GM23338 (cell line): ENCODE data around the gene ABCB11. TPM values are rescaled to one million over a fixed set of nuclear protein-coding genes. Genes with fewer than 3 reads are reported as not detected.

Source experiments
- ATAC-seq: fragments of 200-7000 bp; cut with Tn5 transposase; 3 replicates; pipeline ENCODE4 v1.9.1; 2020
- DNase-seq: peaks from one replicate; pipeline ENCODE4 v3.0.0-alpha.2; 2015; ENCODE audit warnings: low spot score
- H2AFZ ChIP-seq: fragments of 200-600 bp; sonication (generic); 2 replicates; pipeline ENCODE4 v1.8.0; 2016; ENCODE audit warnings: antibody characterized with exemption, mild to moderate bottlenecking, moderate library complexity
- H3F3A ChIP-seq: fragments of 200-600 bp; sonication (generic); replicated peaks from 2 replicates; pipeline ENCODE4 v1.8.0; 2017; ENCODE audit warnings: antibody characterized with exemption, mixed run types, low read depth
- H3K27ac ChIP-seq: fragments of 200-600 bp; sonication (generic); 2 replicates; pipeline ENCODE4 v1.6.1; 2016; ENCODE audit warnings: low read depth
- H3K27me3 ChIP-seq: fragments of 200-600 bp; sonication (generic); 2 replicates; pipeline ENCODE4 v1.8.0; 2016; ENCODE audit warnings: mild to moderate bottlenecking, mixed run types, moderate library complexity; ENCODE audit not compliant: insufficient read depth
- H3K36me3 ChIP-seq: fragments of 200-600 bp; sonication (generic); 2 replicates; pipeline ENCODE4 v1.8.0; 2016; ENCODE audit warnings: mild to moderate bottlenecking; ENCODE audit not compliant: insufficient read depth
- H3K4me1 ChIP-seq: fragments of 200-600 bp; sonication (generic); 2 replicates; pipeline ENCODE4 v1.8.0; 2016; ENCODE audit warnings: mild to moderate bottlenecking, moderate library complexity; ENCODE audit not compliant: insufficient read depth
- H3K4me2 ChIP-seq: fragments of 200-600 bp; sonication (generic); 2 replicates; pipeline ENCODE4 v1.7.1; 2017; ENCODE audit warnings: mixed run types
- H3K4me3 ChIP-seq: fragments of 200-600 bp; sonication (generic); 2 replicates; pipeline ENCODE4 v1.6.1; 2016; ENCODE audit warnings: mixed run types
- H3K79me2 ChIP-seq: fragments of 200-600 bp; sonication (generic); replicated peaks from 2 replicates; pipeline ENCODE4 v1.8.0; 2017; ENCODE audit warnings: mild to moderate bottlenecking; ENCODE audit not compliant: insufficient read depth
- H3K9me2 ChIP-seq: fragments of 200-600 bp; sonication (generic); 2 replicates; pipeline ENCODE4 v1.8.0; 2017; ENCODE audit not compliant: insufficient read depth
- H4K20me1 ChIP-seq: fragments of 200-600 bp; sonication (generic); replicated peaks from 2 replicates; pipeline ENCODE4 v1.8.0; 2017; ENCODE audit warnings: mild to moderate bottlenecking; ENCODE audit not compliant: insufficient read depth
- H3K27ac Mint-ChIP-seq: 2 replicates; pipeline ENCODE4 v1.8.0; 2020; ENCODE audit warnings: inconsistent platforms, mild to moderate bottlenecking, moderate library complexity, mixed read lengths
- H3K27me3 Mint-ChIP-seq: 3 replicates; pipeline ENCODE4 v1.8.0; 2022; ENCODE audit warnings: low read depth, mild to moderate bottlenecking, moderate library complexity, mixed read lengths, inconsistent platforms; ENCODE audit not compliant: insufficient read depth, poor library complexity
- H3K36me3 Mint-ChIP-seq: 3 replicates; pipeline ENCODE4 v1.8.0; 2021; ENCODE audit warnings: low read depth, mild to moderate bottlenecking, inconsistent platforms, moderate library complexity, mixed read lengths
- H3K4me1 Mint-ChIP-seq: 3 replicates; pipeline ENCODE4 v1.8.0; 2020; ENCODE audit warnings: mild to moderate bottlenecking, inconsistent platforms, mixed read lengths
- H3K4me3 Mint-ChIP-seq: 3 replicates; pipeline ENCODE4 v1.8.0; 2021; ENCODE audit warnings: moderate library complexity, mild to moderate bottlenecking, inconsistent platforms, mixed read lengths
- H3K9me3 Mint-ChIP-seq: 3 replicates; pipeline ENCODE4 v1.8.0; 2020; ENCODE audit warnings: moderate library complexity, mild to moderate bottlenecking, inconsistent platforms, mixed read lengths
- EZH2 ChIP-seq: fragments of 200-600 bp; sonication (generic); IDR thresholded peaks from one replicate; pipeline ENCODE4 v1.8.0; 2017; ENCODE audit warnings: antibody characterized with exemption, mild to moderate bottlenecking, low read depth; ENCODE audit not compliant: unreplicated experiment
- EZH2phosphoT487 ChIP-seq: fragments of 200-600 bp; sonication (generic); IDR thresholded peaks from one replicate; pipeline ENCODE4 v1.8.1; 2018; ENCODE audit warnings: antibody characterized with exemption; ENCODE audit not compliant: unreplicated experiment
- JUNB ChIP-seq: IDR thresholded peaks from one replicate; pipeline ENCODE4 v1.6.1; 2016; ENCODE audit warnings: antibody characterized with exemption; ENCODE audit not compliant: unreplicated experiment
- NANOG ChIP-seq: IDR thresholded peaks from 2 replicates; pipeline ENCODE4 v1.6.1; 2016; ENCODE audit warnings: antibody characterized with exemption, borderline replicate concordance
- POLR2AphosphoS5 ChIP-seq: IDR thresholded peaks from 2 replicates; pipeline ENCODE4 v1.6.1; 2016; ENCODE audit warnings: antibody characterized with exemption, low read depth
- STAT1 ChIP-seq: IDR thresholded peaks from one replicate; pipeline ENCODE4 v1.6.1; 2016; ENCODE audit warnings: antibody characterized with exemption; ENCODE audit not compliant: unreplicated experiment
- ZNF114 ChIP-seq: fragments of 250-450 bp; sonication (Bioruptor Pico); IDR thresholded peaks from 2 replicates; pipeline ENCODE4 v1.5.0; 2020; ENCODE audit warnings: mild to moderate bottlenecking, moderate library complexity
- ZNF462 ChIP-seq: fragments of 250-450 bp; sonication (Bioruptor Pico); IDR thresholded peaks from 2 replicates; pipeline ENCODE4 v1.5.0; 2020; ENCODE audit warnings: mild to moderate bottlenecking, moderate library complexity
- polyA plus RNA-seq: library from polyadenylated mRNA; unstranded; fragments of >200 nt; fragmentation: Nextera tagmentation; extraction: Ambion mirVana; gene quantifications from 2 replicates; pipeline ENCODE4 v1.2.1, GENCODE V29; 2016
- total RNA-seq: library from RNA; depleted of rRNA; stranded (reverse); fragments of >200 nt; shearing (Covaris generic); gene quantifications from 2 replicates; pipeline ENCODE4 v1.2.3, GENCODE V29; 2014
- TF ChIP-seq, protein P1 (sequence below): IDR thresholded peaks from one replicate; pipeline ENCODE4 v1.6.1; 2018; ENCODE audit warnings: antibody characterized with exemption; ENCODE audit not compliant: unreplicated experiment

Gene ABCB11
- total and polyA plus RNA-seq, 2 experiments from 2014 or later, result not detected

DNA sequence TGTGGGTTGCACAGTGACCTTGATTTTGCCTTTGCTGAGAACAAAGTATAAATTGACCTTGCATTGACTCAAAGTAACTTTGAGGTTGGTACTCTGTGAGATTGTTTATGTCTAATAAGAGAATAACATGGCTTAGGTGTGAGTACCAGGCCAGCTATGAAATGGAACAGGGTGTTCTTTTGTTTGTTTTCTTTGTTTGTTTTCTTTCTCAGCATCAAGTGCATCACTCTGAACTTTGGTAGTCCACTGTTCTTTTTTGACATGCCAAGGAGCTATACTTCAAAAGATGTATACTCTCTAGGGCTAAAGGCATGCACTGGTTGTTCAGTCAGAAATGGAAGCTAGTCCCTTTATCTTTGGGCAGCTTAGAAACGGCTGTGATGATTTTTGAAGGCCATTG, 5.1 kb downstream of the ABCB11 start:
- Histone ChIP-seq H3F3A (no peaks in the 10 kb centered on the region), H3K79me2 (no peaks in the 10 kb centered on the region), H3K4me1 (no peaks in the 10 kb centered on the region), H3K36me3 (no peaks in the 10 kb centered on the region), H3K9me2 (no peaks in the 10 kb centered on the region), H3K27me3 (no peaks in the 10 kb centered on the region), H3K27ac (no peak overlapping the region), H3K4me3 (no peak overlapping the region), H3K4me2 (no peak overlapping the region), H2AFZ (no peak overlapping the region), H4K20me1 (no peaks in the 10 kb centered on the region)
- H3K36me3 Mint-ChIP-seq, result no peaks in the 10 kb centered on the region
- H3K9me3 Mint-ChIP-seq, result no peaks in the 10 kb centered on the region; the same call in 2 of the 3 replicates
- no peaks in the 10 kb centered on the region for H3K27me3 Mint-ChIP-seq
- no peak for DNase-seq
- H3K4me3 Mint-ChIP-seq, result no peak overlapping the region
- no peak overlapping the region for H3K27ac Mint-ChIP-seq
- no peak for ATAC-seq
- TF ChIP-seq EZH2phosphoT487 (no peak), EZH2 (no peak), NANOG (no peak)
- TF ChIP-seq, protein P1, sequence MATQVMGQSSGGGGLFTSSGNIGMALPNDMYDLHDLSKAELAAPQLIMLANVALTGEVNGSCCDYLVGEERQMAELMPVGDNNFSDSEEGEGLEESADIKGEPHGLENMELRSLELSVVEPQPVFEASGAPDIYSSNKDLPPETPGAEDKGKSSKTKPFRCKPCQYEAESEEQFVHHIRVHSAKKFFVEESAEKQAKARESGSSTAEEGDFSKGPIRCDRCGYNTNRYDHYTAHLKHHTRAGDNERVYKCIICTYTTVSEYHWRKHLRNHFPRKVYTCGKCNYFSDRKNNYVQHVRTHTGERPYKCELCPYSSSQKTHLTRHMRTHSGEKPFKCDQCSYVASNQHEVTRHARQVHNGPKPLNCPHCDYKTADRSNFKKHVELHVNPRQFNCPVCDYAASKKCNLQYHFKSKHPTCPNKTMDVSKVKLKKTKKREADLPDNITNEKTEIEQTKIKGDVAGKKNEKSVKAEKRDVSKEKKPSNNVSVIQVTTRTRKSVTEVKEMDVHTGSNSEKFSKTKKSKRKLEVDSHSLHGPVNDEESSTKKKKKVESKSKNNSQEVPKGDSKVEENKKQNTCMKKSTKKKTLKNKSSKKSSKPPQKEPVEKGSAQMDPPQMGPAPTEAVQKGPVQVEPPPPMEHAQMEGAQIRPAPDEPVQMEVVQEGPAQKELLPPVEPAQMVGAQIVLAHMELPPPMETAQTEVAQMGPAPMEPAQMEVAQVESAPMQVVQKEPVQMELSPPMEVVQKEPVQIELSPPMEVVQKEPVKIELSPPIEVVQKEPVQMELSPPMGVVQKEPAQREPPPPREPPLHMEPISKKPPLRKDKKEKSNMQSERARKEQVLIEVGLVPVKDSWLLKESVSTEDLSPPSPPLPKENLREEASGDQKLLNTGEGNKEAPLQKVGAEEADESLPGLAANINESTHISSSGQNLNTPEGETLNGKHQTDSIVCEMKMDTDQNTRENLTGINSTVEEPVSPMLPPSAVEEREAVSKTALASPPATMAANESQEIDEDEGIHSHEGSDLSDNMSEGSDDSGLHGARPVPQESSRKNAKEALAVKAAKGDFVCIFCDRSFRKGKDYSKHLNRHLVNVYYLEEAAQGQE, result no peak
- peaks cover 5% of the 10 kb centered on the region; the same call in 2 of the 3 replicates for H3K4me1 Mint-ChIP-seq

DNA sequence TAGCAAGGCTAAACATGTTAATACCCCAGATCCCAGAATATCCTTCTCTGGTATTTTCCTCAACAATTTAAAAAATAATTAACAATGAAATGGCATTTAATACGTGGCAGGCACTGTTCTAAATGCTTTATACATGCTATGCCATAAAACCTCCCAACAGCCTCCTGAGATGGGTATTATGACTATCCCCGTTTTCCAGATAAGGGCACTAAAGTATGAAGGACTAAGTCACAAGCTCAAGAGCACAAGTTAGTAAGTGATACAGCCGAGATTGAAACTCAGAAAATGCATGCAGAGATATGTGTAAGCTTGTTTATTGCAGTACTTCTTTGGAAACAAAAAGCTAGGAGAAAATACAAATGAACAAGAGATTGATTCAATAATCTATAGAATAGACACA, 8.0 kb downstream of the ABCB11 start:
- no peaks in the 10 kb centered on the region; the same call in 2 of the 3 replicates for H3K9me3 Mint-ChIP-seq
- no peak overlapping the region for H3K27ac Mint-ChIP-seq
- no peaks in the 10 kb centered on the region for H3K4me1 Mint-ChIP-seq
- H3K4me3 ChIP-seq, result no peak overlapping the region
- H3K9me2 ChIP-seq, result no peaks in the 10 kb centered on the region
- TF ChIP-seq, protein P1, result no peak
- TF ChIP-seq STAT1 (no peak), JUNB (no peak), ZNF114 (no peak), POLR2AphosphoS5 (no peak), ZNF462 (CRISPR knock-in tag) (no peak)
- no peaks in the 10 kb centered on the region for H3K27me3 ChIP-seq
- H3K27me3 Mint-ChIP-seq, result peaks cover 3% of the 10 kb centered on the region
- ATAC-seq, result no peak
- H3K4me3 Mint-ChIP-seq, result no peak overlapping the region
- H3K36me3 ChIP-seq, result no peaks in the 10 kb centered on the region
- no peak overlapping the region for H2AFZ ChIP-seq
- no peak for DNase-seq
- H3K27ac ChIP-seq, result no peak overlapping the region
- no peak overlapping the region for H3K4me2 ChIP-seq
- H4K20me1 ChIP-seq, result no peaks in the 10 kb centered on the region
- no peaks in the 10 kb centered on the region for H3K79me2 ChIP-seq
- H3F3A ChIP-seq, result no peaks in the 10 kb centered on the region
- no peaks in the 10 kb centered on the region for H3K4me1 ChIP-seq
- H3K36me3 Mint-ChIP-seq, result no peaks in the 10 kb centered on the region
